Measurements from ENCODE around the gene RPL10.

Gene RPL10

GRCh38 chrX:154363706-154364439, 34.3 kb upstream of the RPL10 start:
- peaks cover 16% of the 10 kb centered on the region for H3K4me1 ChIP-seq (ENCODE audit: low read depth, poor library complexity, severe bottlenecking)
- no peak overlapping the region for H2AFZ ChIP-seq (ENCODE audit: low read depth)
- H3K79me2 ChIP-seq (ENCODE audit: insufficient read depth, low read depth), result peaks cover 23% of the 10 kb centered on the region
- no peaks in the 10 kb centered on the region for H4K20me1 ChIP-seq (ENCODE audit: insufficient read depth)
- no peak for TF ChIP-seq CTCF (conservative IDR thresholded peaks at IDR 0.05; ENCODE audit: low read depth, low read length)
- no peak overlapping the region for H3K4me3 ChIP-seq (IDR thresholded peaks at IDR 0.05; ENCODE audit: insufficient read depth, low read depth, low read length)
- no peaks in the 10 kb centered on the region for H3K27me3 ChIP-seq (ENCODE audit: insufficient read depth, low read depth)
- H3K36me3 ChIP-seq (ENCODE audit: insufficient read depth), result no peaks in the 10 kb centered on the region; the same call in 1 of the 2 replicates
- no peak overlapping the region for H3K9ac ChIP-seq
- H3K4me2 ChIP-seq, result no peak overlapping the region
- H3K27ac ChIP-seq, result no peak overlapping the region

GRCh38 chrX:154365052-154365600, 33.1 kb upstream of the RPL10 start:
- no peaks in the 10 kb centered on the region; the same call in 1 of the 2 replicates for H3K36me3 ChIP-seq (ENCODE audit: insufficient read depth)
- no peak overlapping the region for H3K4me3 ChIP-seq (IDR thresholded peaks at IDR 0.05; ENCODE audit: insufficient read depth, low read depth, low read length)
- no peak overlapping the region for H2AFZ ChIP-seq (ENCODE audit: low read depth)
- H3K27ac ChIP-seq, result no peak overlapping the region
- no peak overlapping the region for H3K4me2 ChIP-seq
- no peak for TF ChIP-seq CTCF (conservative IDR thresholded peaks at IDR 0.05; ENCODE audit: low read depth, low read length)
- no peak overlapping the region for H3K9ac ChIP-seq
- H3K4me1 ChIP-seq (ENCODE audit: low read depth, poor library complexity, severe bottlenecking), result peaks cover 16% of the 10 kb centered on the region
- H3K79me2 ChIP-seq (ENCODE audit: insufficient read depth, low read depth), result peaks cover 35% of the 10 kb centered on the region
- H3K27me3 ChIP-seq (ENCODE audit: insufficient read depth, low read depth), result no peaks in the 10 kb centered on the region
- H4K20me1 ChIP-seq (ENCODE audit: insufficient read depth), result no peaks in the 10 kb centered on the region

- Histone ChIP-seq H2AFZ (ENCODE audit: low read depth) (no peak overlapping the region), H4K20me1 (ENCODE audit: insufficient read depth) (no peaks in the 10 kb centered on the region), H3K4me2 (no peak overlapping the region), H3K27me3 (ENCODE audit: insufficient read depth, low read depth) (no peaks in the 10 kb centered on the region), H3K79me2 (ENCODE audit: insufficient read depth, low read depth) (peaks cover 44% of the 10 kb centered on the region), H3K27ac (no peak overlapping the region), H3K4me3 (IDR thresholded peaks at IDR 0.05; ENCODE audit: insufficient read depth, low read depth, low read length) (no peak overlapping the region), H3K9ac (no peak overlapping the region), H3K4me1 (ENCODE audit: low read depth, poor library complexity, severe bottlenecking) (peaks cover 16% of the 10 kb centered on the region), H3K36me3 (ENCODE audit: insufficient read depth) (no peaks in the 10 kb centered on the region; the same call in 1 of the 2 replicates)
- TF ChIP-seq CTCF (conservative IDR thresholded peaks at IDR 0.05; ENCODE audit: low read depth, low read length), result no peak
These were observed 32.0 kb upstream of the RPL10 start for GRCh38 chrX:154365997-154366665.

- H3K4me1 ChIP-seq (ENCODE audit: low read depth, poor library complexity, severe bottlenecking), result peaks cover 16% of the 10 kb centered on the region
- H3K4me3 ChIP-seq (IDR thresholded peaks at IDR 0.05; ENCODE audit: insufficient read depth, low read depth, low read length), result no peak overlapping the region
- no peaks in the 10 kb centered on the region for H4K20me1 ChIP-seq (ENCODE audit: insufficient read depth)
- no peaks in the 10 kb centered on the region for H3K27me3 ChIP-seq (ENCODE audit: insufficient read depth, low read depth)
- H3K79me2 ChIP-seq (ENCODE audit: insufficient read depth, low read depth), result peaks cover 44% of the 10 kb centered on the region
- H2AFZ ChIP-seq (ENCODE audit: low read depth), result no peak overlapping the region
- H3K36me3 ChIP-seq (ENCODE audit: insufficient read depth), result no peaks in the 10 kb centered on the region; the same call in 1 of the 2 replicates
- no peak for TF ChIP-seq CTCF (conservative IDR thresholded peaks at IDR 0.05; ENCODE audit: low read depth, low read length)
- H3K27ac ChIP-seq, result no peak overlapping the region; the same call in 1 of the 2 replicates
- no peak overlapping the region for H3K9ac ChIP-seq
- H3K4me2 ChIP-seq, result no peak overlapping the region
These were observed 31.5 kb upstream of the RPL10 start for GRCh38 chrX:154366666-154367055.

Measured in KMS-11 (cell line).